Activated CD8-positive, alpha-beta memory T cell treated with anti-CD3 and anti-CD28 coated beads, Interleukin-2, amount 50 U/mL, for 24 hours (primary cell): Measurements from ENCODE around the gene NEK1.
"Not testable (repeated sequence)": the region's sequence is repeated elsewhere in the genome, so short reads cannot be mapped to it uniquely, and the experiment has no call there.

Experiments
- DNase-seq: peaks from one replicate; pipeline ENCODE4 v3.0.0-alpha.2; 2020; ENCODE audit errors: extremely low read depth

NEK1 gene

GRCh38 chr4:169603312-169603711 is 9.1 kb downstream of the NEK1 start:
- no peak for DNase-seq

- no peak for DNase-seq
Measured at GRCh38 chr4:169601016-169601771, 11.2 kb downstream of the NEK1 start.

- DNase-seq = no peak
Measured at GRCh38 chr4:169594560-169595195, 17.7 kb downstream of the NEK1 start.

- no peak for DNase-seq
Measured at GRCh38 chr4:169593050-169593560, 19.3 kb downstream of the NEK1 start.

- no peak for DNase-seq
Measured at GRCh38 chr4:169583563-169583962, 28.8 kb downstream of the NEK1 start.

GRCh38 chr4:169582706-169583105 is 29.7 kb downstream of the NEK1 start:
- DNase-seq = no peak

GRCh38 chr4:169582203-169582602 is 30.2 kb downstream of the NEK1 start:
- no peak for DNase-seq

- DNase-seq = no peak
Measured at GRCh38 chr4:169573889-169574288, 38.5 kb downstream of the NEK1 start.

- DNase-seq = no peak
Measured at GRCh38 chr4:169571435-169571834, 40.9 kb downstream of the NEK1 start.

- not testable (repeated sequence) for DNase-seq
Measured at GRCh38 chr4:169571012-169571411, 41.4 kb downstream of the NEK1 start.

- DNase-seq = not testable (repeated sequence)
Measured at GRCh38 chr4:169570266-169570665, 42.1 kb downstream of the NEK1 start.

GRCh38 chr4:169569188-169569587 is 43.2 kb downstream of the NEK1 start:
- DNase-seq = not testable (repeated sequence)

GRCh38 chr4:169567916-169568315 is 44.5 kb downstream of the NEK1 start:
- no peak for DNase-seq

GRCh38 chr4:169566021-169566818 is 46.2 kb downstream of the NEK1 start:
- DNase-seq = no peak

- no peak for DNase-seq
Measured at GRCh38 chr4:169565606-169566005, 46.8 kb downstream of the NEK1 start.

- DNase-seq = no peak
Measured at GRCh38 chr4:169557061-169557636, 55.2 kb downstream of the NEK1 start.

GRCh38 chr4:169546548-169546947 is 65.8 kb downstream of the NEK1 start:
- DNase-seq = not testable (repeated sequence)

- DNase-seq = no peak
Measured at GRCh38 chr4:169540774-169541173, 71.6 kb downstream of the NEK1 start.

GRCh38 chr4:169530048-169530447 is 82.3 kb downstream of the NEK1 start:
- DNase-seq = no peak

- DNase-seq = no peak
Measured at GRCh38 chr4:169523796-169524195, 88.6 kb downstream of the NEK1 start.

GRCh38 chr4:169510617-169511016 is 101.8 kb downstream of the NEK1 start:
- no peak for DNase-seq

- no peak for DNase-seq
Measured at GRCh38 chr4:169506903-169507302, 105.5 kb downstream of the NEK1 start.
